ENCODE results near the gene AFTPH. TPM values are rescaled to one million over a fixed set of nuclear protein-coding genes. Genes with fewer than 3 reads are reported as not detected.

The AFTPH gene
- total RNA-seq, 1 experiment from 2014 or later = 14.9 TPM

- TF ChIP-seq ARID4B (CRISPR knock-in tag; IDR thresholded peaks at IDR 0.05; ENCODE audit: borderline replicate concordance) (no peak), ZNF396 (CRISPR knock-in tag; IDR thresholded peaks at IDR 0.05; ENCODE audit: borderline replicate concordance) (no peak), CDX4 (CRISPR knock-in tag; IDR thresholded peaks at IDR 0.05; ENCODE audit: borderline replicate concordance) (no peak), ZNF532 (CRISPR knock-in tag; IDR thresholded peaks at IDR 0.05; ENCODE audit: borderline replicate concordance) (no peak), FOXP1 (CRISPR knock-in tag; IDR thresholded peaks at IDR 0.05; ENCODE audit: borderline replicate concordance) (no peak), NR1H2 (CRISPR knock-in tag; IDR thresholded peaks at IDR 0.05) (no peak), RELA (CRISPR knock-in tag; IDR thresholded peaks at IDR 0.05; ENCODE audit: borderline replicate concordance) (no peak), ATF2 (CRISPR knock-in tag; IDR thresholded peaks at IDR 0.05; ENCODE audit: borderline replicate concordance, low read depth) (no peak), AR (CRISPR knock-in tag; IDR thresholded peaks at IDR 0.05) (no peak), ATF3 (CRISPR knock-in tag; conservative IDR thresholded peaks at IDR 0.05) (no peak), MYBL2 (CRISPR knock-in tag; IDR thresholded peaks at IDR 0.05) (no peak), GABPB1 (CRISPR knock-in tag; IDR thresholded peaks at IDR 0.05) (no peak)
Measured at GRCh38 chr2:64491426-64491825, 32.7 kb upstream of the AFTPH start (continued).
